Measurements from ENCODE around the gene UVRAG.
"Not testable (repeated sequence)": the region's sequence is repeated elsewhere in the genome, so short reads cannot be mapped to it uniquely, and the experiment has no call there.

The UVRAG gene

GRCh38 chr11:75851203-75851602, 36.2 kb downstream of the UVRAG start:
- H2AK5ac ChIP-seq (ENCODE audit: low read depth, low read length): no peak overlapping the region
- no peak overlapping the region for H3K9ac ChIP-seq (ENCODE audit: low read depth, low read length, poor library complexity)
- WGBS, 2 donors (ENCODE audit: extremely low coverage in 2 of 2, insufficient read length in 2 of 2, insufficient replicate concordance in 1 of 2): no CpG with 5 or more reads among the region's 1 CpG
- H2BK120ac ChIP-seq (ENCODE audit: low read depth, low read length): no peak overlapping the region
- H3K4me1 ChIP-seq (ENCODE audit: control insufficient read depth in 2 of 2, insufficient read depth in 1 of 2, low read depth in 1 of 2, low read length in 2 of 2): no peaks in the 10 kb centered on the region
- no peak overlapping the region for H3K4me2 ChIP-seq (ENCODE audit: insufficient read depth, low read length, poor library complexity, severe bottlenecking)
- H3K4me3 ChIP-seq (ENCODE audit: low read length in 2 of 2): no peak overlapping the region
- H2AFZ ChIP-seq (ENCODE audit: low read length): no peak overlapping the region
- no peaks in the 10 kb centered on the region for H3K79me1 ChIP-seq (ENCODE audit: low read depth, low read length)
- no peaks in the 10 kb centered on the region for H3K9me3 ChIP-seq (replicated peaks in 1 of 2; ENCODE audit: control insufficient read depth in 2 of 2, insufficient read depth in 1 of 2, low read depth in 1 of 2, low read length in 2 of 2)
- no peak overlapping the region for H3K18ac ChIP-seq (ENCODE audit: low read length)
- H3K4ac ChIP-seq (ENCODE audit: low read length): no peak overlapping the region
- H2BK5ac ChIP-seq (ENCODE audit: low read length): no peak overlapping the region
- no peak overlapping the region for H4K91ac ChIP-seq (ENCODE audit: low read depth, low read length, poor library complexity)
- H3K14ac ChIP-seq (ENCODE audit: low read length): no peak overlapping the region
- H2BK15ac ChIP-seq (ENCODE audit: low read length): no peak overlapping the region
- H3K27ac ChIP-seq (replicated peaks; ENCODE audit: low read length): no peak overlapping the region
- peaks cover 0 to 14% of the 10 kb centered on the region in 2 donors for H3K36me3 ChIP-seq (replicated peaks in 1 of 2; ENCODE audit: control insufficient read depth in 2 of 2, insufficient read depth in 2 of 2, low read length in 2 of 2)
- no peaks in the 10 kb centered on the region for H3K27me3 ChIP-seq (ENCODE audit: control insufficient read depth in 3 of 3, insufficient read depth in 3 of 3, low read depth in 1 of 3, low read length in 3 of 3)
- no peak overlapping the region for H4K8ac ChIP-seq (ENCODE audit: low read depth, low read length)
- no peak overlapping the region for H3K23ac ChIP-seq (ENCODE audit: low read depth, low read length, poor library complexity)
- DNase-seq (ENCODE audit: low spot score): no peak
- no peak overlapping the region for H2BK12ac ChIP-seq (ENCODE audit: low read length)

GRCh38 chr11:75852406-75853017, 37.5 kb downstream of the UVRAG start:
- Histone ChIP-seq H3K27ac (replicated peaks; ENCODE audit: low read length) (no peak overlapping the region), H3K4ac (ENCODE audit: low read length) (no peak overlapping the region), H2BK120ac (ENCODE audit: low read depth, low read length) (no peak overlapping the region), H2BK15ac (ENCODE audit: low read length) (no peak overlapping the region), H3K23ac (ENCODE audit: low read depth, low read length, poor library complexity) (no peak overlapping the region), H3K36me3 (replicated peaks in 1 of 2; ENCODE audit: control insufficient read depth in 2 of 2, insufficient read depth in 2 of 2, low read length in 2 of 2) (peaks cover 0 to 14% of the 10 kb centered on the region in 2 donors), H3K9ac (ENCODE audit: low read depth, low read length, poor library complexity) (no peak overlapping the region), H3K18ac (ENCODE audit: low read length) (no peak overlapping the region), H3K4me2 (ENCODE audit: insufficient read depth, low read length, poor library complexity, severe bottlenecking) (no peak overlapping the region), H2AK5ac (ENCODE audit: low read depth, low read length) (no peak overlapping the region), H3K4me3 (ENCODE audit: low read length in 2 of 2) (no peak overlapping the region), H4K8ac (ENCODE audit: low read depth, low read length) (no peak overlapping the region), H2AFZ (ENCODE audit: low read length) (no peak overlapping the region), H2BK5ac (ENCODE audit: low read length) (no peak overlapping the region), H4K91ac (ENCODE audit: low read depth, low read length, poor library complexity) (no peak overlapping the region), H3K79me1 (ENCODE audit: low read depth, low read length) (no peaks in the 10 kb centered on the region), H3K4me1 (ENCODE audit: control insufficient read depth in 2 of 2, insufficient read depth in 1 of 2, low read depth in 1 of 2, low read length in 2 of 2) (no peaks in the 10 kb centered on the region), H3K9me3 (replicated peaks in 1 of 2; ENCODE audit: control insufficient read depth in 2 of 2, insufficient read depth in 1 of 2, low read depth in 1 of 2, low read length in 2 of 2) (no peaks in the 10 kb centered on the region), H2BK12ac (ENCODE audit: low read length) (no peak overlapping the region), H3K27me3 (ENCODE audit: control insufficient read depth in 3 of 3, insufficient read depth in 3 of 3, low read depth in 1 of 3, low read length in 3 of 3) (no peaks in the 10 kb centered on the region), H3K14ac (ENCODE audit: low read length) (no peak overlapping the region)
- no CpG with 5 or more reads among the region's 5 CpGs for WGBS, 2 donors (ENCODE audit: extremely low coverage in 2 of 2, insufficient read length in 2 of 2, insufficient replicate concordance in 1 of 2)
- DNase-seq (ENCODE audit: low spot score): no peak

- not testable (repeated sequence) for H2AK5ac ChIP-seq (ENCODE audit: low read depth, low read length); H2BK5ac ChIP-seq (ENCODE audit: low read length); H3K27ac ChIP-seq (replicated peaks; ENCODE audit: low read length); H3K4ac ChIP-seq (ENCODE audit: low read length); H3K23ac ChIP-seq (ENCODE audit: low read depth, low read length, poor library complexity); H3K4me2 ChIP-seq (ENCODE audit: insufficient read depth, low read length, poor library complexity, severe bottlenecking); H3K4me1 ChIP-seq (ENCODE audit: control insufficient read depth in 2 of 2, insufficient read depth in 1 of 2, low read depth in 1 of 2, low read length in 2 of 2); H3K9ac ChIP-seq (ENCODE audit: low read depth, low read length, poor library complexity); H3K14ac ChIP-seq (ENCODE audit: low read length); H2BK120ac ChIP-seq (ENCODE audit: low read depth, low read length); H3K27me3 ChIP-seq (ENCODE audit: control insufficient read depth in 3 of 3, insufficient read depth in 3 of 3, low read depth in 1 of 3, low read length in 3 of 3); H2BK12ac ChIP-seq (ENCODE audit: low read length); H3K4me3 ChIP-seq (ENCODE audit: low read length in 2 of 2); H4K91ac ChIP-seq (ENCODE audit: low read depth, low read length, poor library complexity); H3K18ac ChIP-seq (ENCODE audit: low read length); H3K79me1 ChIP-seq (ENCODE audit: low read depth, low read length); H3K9me3 ChIP-seq (replicated peaks in 1 of 2; ENCODE audit: control insufficient read depth in 2 of 2, insufficient read depth in 1 of 2, low read depth in 1 of 2, low read length in 2 of 2); H2BK15ac ChIP-seq (ENCODE audit: low read length); H2AFZ ChIP-seq (ENCODE audit: low read length); DNase-seq (ENCODE audit: low spot score); H4K8ac ChIP-seq (ENCODE audit: low read depth, low read length)
- H3K36me3 ChIP-seq (replicated peaks in 1 of 2; ENCODE audit: control insufficient read depth in 2 of 2, insufficient read depth in 2 of 2, low read length in 2 of 2): peaks cover 0 to 14% of the 10 kb centered on the region in 2 donors
- no CpG with 5 or more reads among the region's 4 CpGs for WGBS, 2 donors (ENCODE audit: extremely low coverage in 2 of 2, insufficient read length in 2 of 2, insufficient replicate concordance in 1 of 2)
Measured at GRCh38 chr11:75853563-75853962, 38.6 kb downstream of the UVRAG start.

GRCh38 chr11:75853971-75854370, 39.0 kb downstream of the UVRAG start:
- Histone ChIP-seq H3K27ac (replicated peaks; ENCODE audit: low read length) (no peak overlapping the region), H2AFZ (ENCODE audit: low read length) (no peak overlapping the region), H3K27me3 (ENCODE audit: control insufficient read depth in 3 of 3, insufficient read depth in 3 of 3, low read depth in 1 of 3, low read length in 3 of 3) (no peaks in the 10 kb centered on the region), H3K4me2 (ENCODE audit: insufficient read depth, low read length, poor library complexity, severe bottlenecking) (no peak overlapping the region), H3K4me1 (ENCODE audit: control insufficient read depth in 2 of 2, insufficient read depth in 1 of 2, low read depth in 1 of 2, low read length in 2 of 2) (no peaks in the 10 kb centered on the region), H3K9me3 (replicated peaks in 1 of 2; ENCODE audit: control insufficient read depth in 2 of 2, insufficient read depth in 1 of 2, low read depth in 1 of 2, low read length in 2 of 2) (no peaks in the 10 kb centered on the region), H2BK12ac (ENCODE audit: low read length) (no peak overlapping the region), H3K4me3 (ENCODE audit: low read length in 2 of 2) (no peak overlapping the region), H4K8ac (ENCODE audit: low read depth, low read length) (no peak overlapping the region), H3K23ac (ENCODE audit: low read depth, low read length, poor library complexity) (no peak overlapping the region), H3K14ac (ENCODE audit: low read length) (no peak overlapping the region), H2AK5ac (ENCODE audit: low read depth, low read length) (no peak overlapping the region), H2BK15ac (ENCODE audit: low read length) (no peak overlapping the region), H2BK120ac (ENCODE audit: low read depth, low read length) (no peak overlapping the region), H3K18ac (ENCODE audit: low read length) (no peak overlapping the region), H2BK5ac (ENCODE audit: low read length) (no peak overlapping the region), H3K4ac (ENCODE audit: low read length) (no peak overlapping the region), H4K91ac (ENCODE audit: low read depth, low read length, poor library complexity) (no peak overlapping the region), H3K79me1 (ENCODE audit: low read depth, low read length) (no peaks in the 10 kb centered on the region), H3K36me3 (replicated peaks in 1 of 2; ENCODE audit: control insufficient read depth in 2 of 2, insufficient read depth in 2 of 2, low read length in 2 of 2) (peaks cover 0 to 14% of the 10 kb centered on the region in 2 donors), H3K9ac (ENCODE audit: low read depth, low read length, poor library complexity) (no peak overlapping the region)
- DNase-seq (ENCODE audit: low spot score): no peak
- WGBS, 2 donors (ENCODE audit: extremely low coverage in 2 of 2, insufficient read length in 2 of 2, insufficient replicate concordance in 1 of 2): no CpG with 5 or more reads among the region's 1 CpG

All from neuronal stem cell (in vitro differentiated cells).